Measurements from ENCODE around the gene FOXC1. TPM values are rescaled to one million over a fixed set of nuclear protein-coding genes. Genes with fewer than 3 reads are reported as not detected.

FOXC1 gene
- total RNA-seq, 2 donors from 2014 or later = 7.1 to 10.1 TPM

DNA sequence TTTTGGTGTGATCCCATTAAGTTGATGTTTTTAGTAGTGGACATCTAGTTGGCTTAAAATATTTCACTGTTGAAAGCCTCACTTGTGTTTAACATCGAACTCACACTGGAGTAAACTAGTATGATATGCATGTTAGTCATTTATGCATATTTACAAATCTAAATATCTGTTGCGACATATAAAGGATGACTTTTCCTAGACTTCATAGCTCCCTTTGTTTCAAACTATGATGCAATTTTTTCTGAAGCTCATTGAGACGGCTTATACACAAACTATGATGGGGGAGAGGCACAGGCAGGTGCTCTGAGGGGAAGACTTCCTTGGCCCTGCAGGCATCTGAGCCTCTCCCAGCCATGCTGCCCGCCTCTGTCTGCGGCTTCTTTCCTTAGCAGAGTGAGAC is 11.8 kb upstream of the FOXC1 start:
- no peak overlapping the region for H3K9ac ChIP-seq (ENCODE audit: extremely low read depth, low read length, poor library complexity, severe bottlenecking)
- Mint-ChIP-seq H3K4me1 (peaks cover 53% of the 10 kb centered on the region), H3K4me3 (no peak overlapping the region), H3K27me3 (ENCODE audit: insufficient read depth) (peaks cover 31% of the 10 kb centered on the region), H3K27ac (peak overlapping the region; percentile 90), H3K36me3 (ENCODE audit: low read depth) (no peaks in the 10 kb centered on the region), H3K9me3 (no peaks in the 10 kb centered on the region)
- H3K36me3 ChIP-seq (ENCODE audit: control insufficient read depth, insufficient read depth, low read length) = no peaks in the 10 kb centered on the region
- 85 to 100% methylated on average over 1 to 5 of the region's 5 CpGs for WGBS, 2 experiments (ENCODE audit: insufficient coverage in 1 of 2, insufficient read length in 1 of 2)
- H3K4me3 ChIP-seq (ENCODE audit: low read length) = peak overlapping the region; percentile 30
- TF ChIP-seq, protein P1, sequence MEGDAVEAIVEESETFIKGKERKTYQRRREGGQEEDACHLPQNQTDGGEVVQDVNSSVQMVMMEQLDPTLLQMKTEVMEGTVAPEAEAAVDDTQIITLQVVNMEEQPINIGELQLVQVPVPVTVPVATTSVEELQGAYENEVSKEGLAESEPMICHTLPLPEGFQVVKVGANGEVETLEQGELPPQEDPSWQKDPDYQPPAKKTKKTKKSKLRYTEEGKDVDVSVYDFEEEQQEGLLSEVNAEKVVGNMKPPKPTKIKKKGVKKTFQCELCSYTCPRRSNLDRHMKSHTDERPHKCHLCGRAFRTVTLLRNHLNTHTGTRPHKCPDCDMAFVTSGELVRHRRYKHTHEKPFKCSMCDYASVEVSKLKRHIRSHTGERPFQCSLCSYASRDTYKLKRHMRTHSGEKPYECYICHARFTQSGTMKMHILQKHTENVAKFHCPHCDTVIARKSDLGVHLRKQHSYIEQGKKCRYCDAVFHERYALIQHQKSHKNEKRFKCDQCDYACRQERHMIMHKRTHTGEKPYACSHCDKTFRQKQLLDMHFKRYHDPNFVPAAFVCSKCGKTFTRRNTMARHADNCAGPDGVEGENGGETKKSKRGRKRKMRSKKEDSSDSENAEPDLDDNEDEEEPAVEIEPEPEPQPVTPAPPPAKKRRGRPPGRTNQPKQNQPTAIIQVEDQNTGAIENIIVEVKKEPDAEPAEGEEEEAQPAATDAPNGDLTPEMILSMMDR (conservative IDR thresholded peaks at IDR 0.05) = no peak
- peaks cover 28% of the 10 kb centered on the region for H3K4me1 ChIP-seq (ENCODE audit: control insufficient read depth, insufficient read depth, low read length)
- no peaks in the 10 kb centered on the region for H3K9me3 ChIP-seq (ENCODE audit: control insufficient read depth, low read length)
- peaks cover 11% of the 10 kb centered on the region for H3K27me3 ChIP-seq (ENCODE audit: control insufficient read depth, insufficient read depth, low read length, poor library complexity, severe bottlenecking)
- no peak overlapping the region for H3K27ac ChIP-seq (ENCODE audit: low read depth, low read length)
- no peak for DNase-seq

DNA sequence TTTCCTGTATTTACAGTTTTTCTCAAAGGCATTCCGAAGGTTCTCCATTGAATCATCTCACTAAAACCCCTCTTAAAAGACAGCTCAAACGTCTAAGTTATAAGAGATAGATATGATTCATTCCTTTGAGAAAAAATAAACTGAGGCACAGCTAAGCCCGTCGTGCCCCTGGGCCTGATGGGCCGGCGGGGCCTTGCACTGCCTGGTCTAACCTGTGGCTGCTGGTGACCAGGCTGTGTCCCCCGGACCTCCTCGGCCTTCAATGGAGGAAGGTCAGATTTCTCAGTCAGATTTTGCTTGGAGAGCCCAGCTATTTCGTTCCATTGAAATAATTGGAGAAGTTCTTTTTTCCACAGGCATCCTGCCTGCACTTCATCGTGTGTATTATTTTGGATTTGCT is 11.3 kb upstream of the FOXC1 start:
- H3K9me3 ChIP-seq (ENCODE audit: control insufficient read depth, low read length) = no peaks in the 10 kb centered on the region
- Mint-ChIP-seq H3K4me3 (no peak overlapping the region), H3K27me3 (ENCODE audit: insufficient read depth) (peaks cover 35% of the 10 kb centered on the region), H3K27ac (peak overlapping the region; percentile 90), H3K36me3 (ENCODE audit: low read depth) (no peaks in the 10 kb centered on the region), H3K4me1 (peaks cover 53% of the 10 kb centered on the region), H3K9me3 (no peaks in the 10 kb centered on the region)
- TF ChIP-seq, protein P1 (conservative IDR thresholded peaks at IDR 0.05) = no peak
- 94 to 96% methylated on average over 8 to 10 of the region's 10 CpGs for WGBS, 2 experiments (ENCODE audit: insufficient coverage in 1 of 2, insufficient read length in 1 of 2)
- no peak overlapping the region for H3K4me3 ChIP-seq (ENCODE audit: low read length)
- peaks cover 28% of the 10 kb centered on the region for H3K4me1 ChIP-seq (ENCODE audit: control insufficient read depth, insufficient read depth, low read length)
- H3K36me3 ChIP-seq (ENCODE audit: control insufficient read depth, insufficient read depth, low read length) = no peaks in the 10 kb centered on the region
- no peak overlapping the region for H3K9ac ChIP-seq (ENCODE audit: extremely low read depth, low read length, poor library complexity, severe bottlenecking)
- DNase-seq = no peak
- peaks cover 17% of the 10 kb centered on the region for H3K27me3 ChIP-seq (ENCODE audit: control insufficient read depth, insufficient read depth, low read length, poor library complexity, severe bottlenecking)
- H3K27ac ChIP-seq (ENCODE audit: low read depth, low read length) = no peak overlapping the region

DNA sequence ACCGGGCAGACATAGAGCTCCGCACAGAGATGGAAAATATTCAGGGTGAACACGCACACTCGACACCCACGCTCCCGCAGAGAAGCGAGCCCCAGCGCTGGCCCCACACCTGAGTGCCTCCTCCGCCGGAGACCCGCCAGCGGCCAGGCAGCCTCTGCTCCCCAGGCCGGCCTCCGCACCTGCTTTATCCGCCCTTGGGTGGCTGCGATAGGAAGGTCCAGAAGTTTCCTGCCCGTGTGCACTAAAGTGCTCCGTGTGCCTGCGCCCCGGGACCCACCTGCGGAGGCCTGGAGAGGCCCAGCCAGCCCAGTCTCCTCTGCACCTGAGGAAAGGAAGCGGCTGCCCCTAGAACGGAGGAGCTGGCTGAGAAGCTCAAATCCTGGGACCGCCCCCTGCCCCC is 10.8 kb upstream of the FOXC1 start:
- peaks cover 36% of the 10 kb centered on the region for H3K27me3 Mint-ChIP-seq (ENCODE audit: insufficient read depth)

More for the DNA sequence above, 10.8 kb upstream of the FOXC1 start:
- no peak overlapping the region for H3K27ac Mint-ChIP-seq
- 95% methylated on average over 20 to 24 of the region's 24 CpGs for WGBS, 2 experiments (ENCODE audit: insufficient coverage in 1 of 2, insufficient read length in 1 of 2)
- H3K4me3 Mint-ChIP-seq = no peak overlapping the region
- H3K27me3 ChIP-seq (ENCODE audit: control insufficient read depth, insufficient read depth, low read length, poor library complexity, severe bottlenecking) = peaks cover 21% of the 10 kb centered on the region
- no peaks in the 10 kb centered on the region for H3K36me3 ChIP-seq (ENCODE audit: control insufficient read depth, insufficient read depth, low read length)
- H3K27ac ChIP-seq (ENCODE audit: low read depth, low read length) = no peak overlapping the region
- H3K9me3 ChIP-seq (ENCODE audit: control insufficient read depth, low read length) = no peaks in the 10 kb centered on the region
- H3K4me1 Mint-ChIP-seq = peaks cover 54% of the 10 kb centered on the region
- H3K36me3 Mint-ChIP-seq (ENCODE audit: low read depth) = no peaks in the 10 kb centered on the region
- peaks cover 32% of the 10 kb centered on the region for H3K4me1 ChIP-seq (ENCODE audit: control insufficient read depth, insufficient read depth, low read length)
- TF ChIP-seq, protein P1 (conservative IDR thresholded peaks at IDR 0.05) = no peak
- no peak overlapping the region for H3K9ac ChIP-seq (ENCODE audit: extremely low read depth, low read length, poor library complexity, severe bottlenecking)
- H3K4me3 ChIP-seq (ENCODE audit: low read length) = no peak overlapping the region
- no peak for DNase-seq
- no peaks in the 10 kb centered on the region for H3K9me3 Mint-ChIP-seq

All from endodermal cell (in vitro differentiated cells).